NCI-H526 (cell line): ENCODE results near the gene PLAU.

Source experiments
- DNase-seq, 2 experiments: peaks; one replicate each; lab custom pipeline; 2025; lab: John Stamatoyannopoulos, UW

Gene PLAU

GRCh38 chr10:73910764-73911552, at the start of gene PLAU:
TSS of gene PLAU (plus strand) at chr10:73911132. CDS start at chr10:73911556, 424 bp downstream.
- DNase-seq = peak in 1 of 2 experiments; percentile 67

DNA sequence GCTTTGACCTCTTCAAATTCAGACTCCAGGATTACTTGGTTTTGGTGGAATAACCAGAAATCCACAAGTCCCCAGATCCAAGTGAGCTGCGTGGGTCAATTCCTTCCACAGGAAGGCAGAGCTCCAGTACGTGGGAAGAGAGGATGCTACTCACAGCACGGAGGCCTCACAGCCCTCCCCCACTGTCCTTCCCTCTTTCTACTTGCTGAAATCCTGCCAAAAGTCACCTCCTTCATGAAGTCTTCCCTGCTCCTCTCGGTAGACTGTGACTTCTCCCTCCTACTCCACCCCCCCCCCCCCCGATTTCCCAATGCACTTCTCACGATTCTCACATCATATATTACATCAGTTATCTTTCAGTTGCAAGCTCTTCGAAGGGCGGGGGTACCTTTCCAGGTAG, 48.9 kb upstream of the PLAU start:
- no peak for DNase-seq

DNA sequence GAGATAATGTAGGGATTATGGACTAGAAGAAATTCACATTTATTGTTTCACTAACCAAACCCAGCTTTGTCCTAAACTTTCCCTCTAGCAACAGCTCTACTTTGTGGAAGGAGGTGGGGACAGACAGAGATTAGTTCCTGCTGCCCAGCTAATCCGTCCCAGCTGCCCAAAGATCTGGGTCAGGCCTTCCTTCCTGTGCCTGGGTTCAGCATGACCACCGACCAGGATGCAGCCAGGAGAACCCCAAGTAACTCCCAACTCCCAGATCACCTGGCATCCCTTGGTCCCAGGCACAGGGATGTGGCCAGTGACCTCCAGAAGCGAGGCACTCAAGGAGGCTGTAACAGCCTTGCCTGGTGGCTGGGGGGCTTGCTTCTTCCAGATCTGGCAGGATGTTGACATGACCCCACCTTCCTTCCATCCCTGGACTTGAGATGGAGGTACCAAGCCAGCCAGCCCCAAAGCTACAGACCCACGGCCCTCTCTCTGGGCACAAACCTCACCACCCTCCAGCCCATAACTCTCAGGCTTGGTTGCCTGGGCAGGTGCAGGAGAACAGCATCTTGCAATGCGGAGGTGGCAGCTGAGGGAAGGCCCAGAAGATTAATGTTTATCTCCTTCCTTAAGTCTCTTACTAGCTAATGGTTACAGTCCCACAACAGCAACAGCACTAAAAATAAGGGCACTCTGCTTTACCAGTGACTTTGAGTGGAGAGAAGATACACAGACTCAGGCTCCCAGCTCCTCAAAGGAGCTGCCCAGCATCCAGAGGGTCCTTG, 47.7 kb upstream of the PLAU start:
- DNase-seq = no peak

GRCh38 chr10:73864229-73864628, 46.7 kb upstream of the PLAU start:
- no peak for DNase-seq

DNA sequence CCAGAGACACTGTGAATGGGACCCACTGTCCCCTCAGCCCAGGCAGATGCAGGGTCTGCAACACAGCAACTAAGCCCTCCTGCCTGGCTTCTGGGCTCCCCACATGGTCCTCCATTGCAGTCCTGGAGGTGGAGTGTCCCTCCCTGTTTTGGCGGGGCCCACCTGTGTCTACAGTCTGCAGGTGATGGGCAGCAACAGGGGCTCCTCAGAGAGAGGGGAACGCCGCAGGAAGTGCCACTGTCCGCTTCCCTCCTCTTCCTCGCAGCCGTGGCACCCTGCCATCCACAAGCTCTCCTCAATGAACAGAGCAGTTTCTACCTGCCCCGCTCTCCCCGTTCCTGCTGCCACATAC, 45.8 kb upstream of the PLAU start:
- no peak for DNase-seq

DNA sequence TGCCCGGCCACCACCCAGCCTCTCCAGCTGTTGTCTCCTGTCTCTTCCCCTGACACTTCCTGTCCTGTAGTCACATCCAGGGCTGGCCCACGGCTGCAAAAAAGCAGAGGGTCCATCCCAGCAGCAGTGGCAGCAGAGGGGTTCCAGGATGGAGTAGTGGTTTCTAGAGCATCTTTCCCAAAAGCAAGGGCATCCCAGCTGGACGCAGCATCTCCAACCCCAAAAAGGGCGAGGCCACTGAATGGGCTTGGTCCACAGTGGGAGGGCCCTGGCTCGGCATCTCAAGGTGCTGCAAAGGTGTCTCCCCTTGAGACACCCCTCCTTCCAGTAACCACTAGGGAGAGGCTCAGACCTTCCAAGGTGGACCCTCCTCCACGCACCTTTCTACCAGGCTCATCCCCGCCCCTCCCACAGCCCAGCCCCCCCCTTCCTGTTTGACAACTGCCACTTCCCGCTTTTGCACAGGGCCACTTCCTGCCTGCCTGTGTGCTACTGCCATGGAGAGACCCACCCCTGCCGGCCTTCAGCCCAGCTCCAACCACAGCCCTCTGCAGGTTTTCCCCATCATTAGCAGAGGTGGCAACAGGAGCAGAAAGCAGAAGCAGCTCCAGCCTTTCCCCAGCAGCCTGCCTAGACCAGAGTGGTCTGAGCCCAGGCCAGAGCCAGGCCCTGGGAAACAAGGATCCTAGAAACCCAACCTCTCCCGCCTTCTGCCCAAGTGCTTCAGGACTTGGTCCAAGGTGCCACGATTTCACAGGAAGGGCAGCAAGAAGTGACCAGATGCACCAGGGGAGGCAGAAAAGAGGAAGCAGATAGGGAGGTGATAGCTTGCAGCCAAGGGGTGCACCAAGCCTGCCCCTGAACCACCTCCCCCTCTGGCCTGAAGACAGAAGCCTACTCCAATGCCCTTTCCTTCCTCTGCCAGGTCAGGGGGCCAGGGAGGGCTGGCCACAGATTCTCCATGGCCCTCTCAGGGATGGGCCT, 45.2 kb upstream of the PLAU start:
- no peak for DNase-seq

GRCh38 chr10:73866621-73867020, 44.3 kb upstream of the PLAU start:
- DNase-seq = no peak

DNA sequence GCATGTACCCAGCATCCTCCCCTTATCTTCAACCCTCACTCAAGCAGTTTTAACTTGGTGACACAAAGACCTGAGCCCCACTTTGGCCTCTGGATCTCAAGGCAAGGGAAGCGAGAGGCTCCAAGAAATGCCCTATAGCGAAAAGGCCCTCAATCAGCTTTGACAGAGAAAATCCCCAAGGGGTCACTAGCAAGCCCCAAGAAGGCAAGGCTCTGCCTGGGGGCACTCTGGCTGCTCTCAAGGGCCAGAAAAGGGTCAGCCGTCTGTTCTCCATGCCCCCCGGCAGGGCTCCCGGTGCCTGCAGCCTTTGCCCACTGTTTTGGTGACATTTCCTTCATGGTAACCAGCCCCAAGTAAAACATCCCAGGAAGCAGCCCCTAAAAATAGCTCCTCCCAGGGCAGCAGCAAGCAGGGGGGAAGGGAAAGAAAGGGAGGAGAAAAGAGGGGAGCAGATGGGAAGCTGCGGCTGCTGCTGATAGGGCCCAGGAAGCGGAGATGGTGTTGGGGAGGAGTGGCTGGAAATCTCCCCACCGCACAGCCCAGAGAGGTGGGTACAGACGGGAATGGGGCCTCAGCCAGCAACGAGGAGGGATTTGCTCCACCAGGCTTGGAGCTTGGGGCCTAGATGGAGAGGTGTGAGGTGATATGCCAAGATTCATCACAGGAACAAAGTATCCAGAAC, 43.7 kb upstream of the PLAU start:
- no peak for DNase-seq

DNA sequence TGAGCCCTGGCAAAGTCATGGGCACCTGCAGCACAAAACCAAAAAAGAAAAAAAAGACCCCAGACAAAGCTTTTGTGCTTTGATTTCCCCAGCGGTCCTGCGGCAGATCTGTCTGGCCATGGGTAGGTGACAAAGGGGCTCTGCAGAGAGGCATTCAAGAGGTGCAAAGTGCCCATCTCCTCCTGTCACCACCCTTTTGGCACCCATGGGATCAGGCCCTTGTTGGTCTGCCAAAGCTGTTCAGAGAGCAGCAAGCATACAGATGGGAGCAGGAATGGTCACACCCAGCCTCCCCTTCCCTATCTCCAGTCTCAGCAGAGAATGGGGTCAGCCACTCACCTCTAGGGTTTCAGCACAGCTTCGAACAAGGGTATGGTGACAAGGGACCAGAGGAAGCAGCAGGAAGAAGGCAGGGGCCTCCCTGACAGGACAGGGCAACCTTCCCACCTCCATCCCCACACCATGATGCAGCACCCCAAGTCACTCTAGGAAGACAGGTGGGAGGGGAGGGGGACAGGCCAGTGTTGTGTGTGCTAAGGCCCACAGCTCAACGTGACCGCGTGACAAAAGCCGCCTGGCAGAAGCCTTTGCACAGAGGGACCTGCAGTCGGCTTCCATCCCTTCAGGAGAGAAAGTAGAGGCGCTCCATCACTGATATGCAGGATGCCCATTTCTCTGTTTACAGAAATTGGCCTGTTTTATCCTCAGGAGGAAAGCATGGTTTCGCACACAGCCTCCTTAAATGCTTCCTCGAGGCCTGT, 42.9 kb upstream of the PLAU start:
- no peak for DNase-seq

DNA sequence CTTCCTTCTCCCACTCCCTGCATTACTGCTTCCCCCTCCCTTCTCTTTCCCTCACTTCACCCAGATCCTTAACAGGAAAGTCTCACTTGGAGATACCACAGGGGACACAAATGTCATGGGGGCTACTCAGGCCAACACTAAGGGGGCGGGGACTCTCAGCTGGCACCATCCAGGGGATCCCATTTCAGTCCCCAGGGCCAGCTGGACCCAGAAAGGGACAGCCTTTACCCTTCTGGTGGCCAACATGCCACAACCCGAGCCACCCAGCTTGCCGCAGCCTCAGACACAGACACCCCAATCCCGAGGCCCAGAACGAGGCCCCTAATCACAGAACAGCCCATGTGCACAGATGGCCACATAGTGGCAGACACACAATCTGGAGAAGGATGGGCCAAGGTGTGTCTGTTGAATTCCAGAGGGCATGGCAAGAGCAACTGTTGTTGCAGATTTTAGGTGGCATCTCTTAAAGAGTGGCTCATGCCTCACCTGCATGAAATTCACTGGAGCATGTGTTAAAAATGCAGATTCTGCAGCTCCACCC, 42.2 kb upstream of the PLAU start:
- no peak for DNase-seq

- no peak for DNase-seq
These were observed 39.4 kb upstream of the PLAU start for GRCh38 chr10:73871295-73872189.

DNA sequence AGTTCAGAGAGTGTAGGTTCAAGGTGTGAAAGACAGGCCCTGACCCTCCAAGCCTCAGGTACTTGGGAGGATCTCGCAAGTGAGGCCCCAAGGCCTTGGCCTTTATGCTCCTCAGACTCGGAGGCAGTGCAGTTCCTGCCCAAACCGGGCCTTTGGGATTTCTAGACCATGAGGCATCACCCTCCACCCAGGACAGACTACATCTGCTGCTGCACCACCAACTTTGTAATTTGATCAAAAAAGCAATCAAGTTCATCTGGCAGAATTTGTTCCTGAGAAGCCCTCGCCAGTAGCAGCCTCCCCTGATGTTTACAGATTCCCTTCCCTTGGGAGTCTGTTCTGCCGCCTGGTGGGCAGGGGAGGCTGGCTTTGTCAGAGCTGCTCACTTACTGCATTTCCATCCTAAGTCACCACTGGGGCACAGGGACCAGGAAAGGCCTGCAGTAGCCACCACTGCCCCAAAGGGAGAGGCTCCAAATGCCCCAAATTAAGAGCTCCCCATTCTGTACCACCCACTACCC, 38.7 kb upstream of the PLAU start:
- DNase-seq = peak in 1 of 2 experiments; percentile 36

DNA sequence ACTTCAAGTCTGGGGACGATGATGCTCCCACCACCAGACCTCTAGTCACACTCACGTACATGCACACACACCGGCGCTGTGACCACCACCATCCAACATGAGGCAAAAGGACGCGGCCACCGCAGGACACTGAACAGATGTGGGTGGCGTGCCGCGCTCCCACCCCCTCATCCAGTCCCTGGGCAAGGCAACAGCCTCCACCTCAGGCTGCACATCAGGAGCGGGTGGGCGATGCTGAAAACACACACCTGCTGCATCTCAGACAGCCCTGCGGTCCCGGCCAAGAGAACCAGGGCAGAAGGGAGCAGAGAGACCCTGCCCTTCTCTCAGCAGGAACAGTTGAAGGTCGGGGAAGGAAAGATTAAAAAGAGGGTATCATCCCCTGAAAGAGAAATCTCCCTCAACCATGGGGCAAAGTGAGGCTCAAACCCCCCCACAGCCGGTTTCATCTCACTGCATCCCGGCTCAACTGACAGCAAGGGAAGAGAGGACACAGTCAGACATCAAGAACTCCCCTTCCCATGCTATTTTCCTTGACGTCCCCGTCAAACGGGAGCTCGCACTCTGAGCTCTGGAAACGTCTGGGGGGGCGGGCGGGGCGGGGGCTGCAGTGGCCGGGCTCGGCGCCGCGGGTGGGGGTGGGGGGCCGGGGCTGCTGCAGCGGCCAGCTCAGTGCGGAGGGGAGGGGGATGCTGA, 37.6 kb upstream of the PLAU start:
- peak in 1 of 2 experiments; percentile 10 for DNase-seq

DNA sequence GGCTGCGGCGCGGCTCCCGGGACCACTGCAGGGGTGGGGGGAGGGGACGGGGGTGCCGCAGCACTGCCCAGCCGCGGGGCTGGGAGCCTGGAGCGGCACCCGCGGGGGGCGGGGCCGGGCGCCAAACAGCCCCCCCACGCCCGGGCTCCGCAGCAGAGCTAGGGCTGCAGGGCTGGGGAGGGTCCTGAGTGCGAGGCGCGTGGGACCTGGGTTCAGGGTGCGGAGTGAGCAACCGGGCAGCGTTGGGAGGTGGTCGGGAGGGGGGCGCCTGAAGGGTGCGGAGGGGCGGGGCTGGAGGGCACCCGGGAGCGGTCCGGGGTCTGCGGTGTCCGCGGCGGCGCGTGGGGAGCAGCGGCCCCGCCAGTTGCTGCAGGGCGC, 37.1 kb upstream of the PLAU start:
- peak in 1 of 2 experiments; percentile 18 for DNase-seq

DNA sequence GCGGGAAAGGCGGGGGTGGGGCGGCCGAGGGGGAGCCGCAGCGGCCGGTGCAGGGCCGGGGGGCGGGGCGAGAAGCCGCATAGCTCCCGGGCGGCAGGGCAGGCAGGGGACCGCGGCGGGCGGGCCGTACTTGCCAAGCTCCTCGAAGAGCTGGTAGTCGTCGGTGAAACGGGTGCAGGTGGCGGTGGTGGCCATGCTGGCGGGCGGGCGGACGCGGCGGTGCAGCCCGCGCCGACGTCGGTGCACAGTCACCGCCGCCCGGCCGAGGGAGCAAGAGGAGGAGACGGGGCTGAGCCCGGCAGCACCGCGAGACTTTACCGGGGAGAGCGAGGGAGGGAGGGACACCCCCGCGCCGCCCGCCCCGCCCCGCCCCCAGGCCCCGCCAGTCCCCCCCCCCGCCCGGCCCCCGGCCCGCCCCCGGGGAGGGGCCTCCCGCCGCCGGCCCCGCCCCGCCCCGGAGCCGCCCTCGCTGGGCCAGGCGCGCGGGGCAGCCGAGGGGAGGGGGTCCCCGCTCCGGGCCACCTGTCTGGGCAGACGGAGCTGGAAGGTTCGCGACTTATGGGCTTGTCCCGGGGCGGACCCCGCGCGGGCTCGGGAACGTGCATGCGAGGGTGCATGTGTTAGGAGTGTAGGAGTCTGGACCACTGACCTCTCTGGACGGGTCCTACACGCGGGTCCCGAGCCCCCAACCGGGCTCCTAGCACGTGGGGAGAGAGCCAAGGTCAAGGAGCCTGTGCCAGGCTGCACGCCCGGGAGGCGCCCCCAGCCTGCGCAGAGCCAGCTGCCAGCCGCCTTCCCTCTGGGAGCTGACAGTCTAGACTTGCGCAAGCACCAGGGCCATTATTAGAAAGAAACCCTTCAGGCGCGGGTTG, 36.4 kb upstream of the PLAU start, which contains the start of gene CAMK2G:
Gene CAMK2G (minus strand): TSS at position 289 of the 872 bp plus-strand sequence. CDS start 94 bp downstream, at position 195.
- peak; percentile 12 to 70 for DNase-seq

- DNase-seq = no peak
These were observed 35.8 kb upstream of the PLAU start for GRCh38 chr10:73875139-73875475.

DNA sequence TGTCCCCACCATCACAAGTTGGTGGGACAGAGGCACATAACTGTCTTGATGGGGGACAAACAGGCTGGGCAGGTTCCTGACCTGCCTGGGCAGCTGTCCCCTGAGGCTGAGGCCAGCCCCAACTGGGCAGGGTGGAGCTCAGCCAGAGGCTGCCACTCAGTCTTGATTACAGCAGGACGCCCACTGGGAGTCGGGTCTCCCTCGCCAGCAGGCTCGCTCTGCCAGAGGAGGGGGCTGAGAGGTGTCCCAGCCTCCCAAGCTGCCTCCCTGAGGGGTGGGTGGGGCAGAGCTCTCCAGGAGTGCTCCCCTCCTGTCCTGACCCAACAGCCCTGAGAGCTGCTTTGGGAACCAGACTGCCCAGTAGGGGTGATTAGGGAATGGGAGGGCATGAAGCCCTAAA, 34.8 kb upstream of the PLAU start:
- DNase-seq = no peak

- DNase-seq = no peak
These were observed 34.4 kb upstream of the PLAU start for GRCh38 chr10:73876566-73876965.
